HFF-Myc (cell line): Measurements from ENCODE around the gene SHLD3.
"Not testable (repeated sequence)": the region's sequence is repeated elsewhere in the genome, so short reads cannot be mapped to it uniquely, and the experiment has no call there.

Source experiments
- DNase-seq: peaks from one replicate; pipeline ENCODE4 v3.0.0-alpha.2; 2011; ENCODE audit warnings: low read depth; ENCODE audit errors: extremely low read depth
- H3K4me3 ChIP-seq: replicated peaks from 2 replicates; pipeline ENCODE4 v1.5.1; 2011; ENCODE audit warnings: low read depth, mild to moderate bottlenecking, control low read depth, low read length
- TF ChIP-seq, protein P1 (sequence below): IDR thresholded peaks from 2 replicates; pipeline ENCODE4 v1.5.1; 2012; ENCODE audit warnings: mild to moderate bottlenecking, low read depth, low read length, control low read depth; ENCODE audit errors: missing control alignments

SHLD3 gene

DNA sequence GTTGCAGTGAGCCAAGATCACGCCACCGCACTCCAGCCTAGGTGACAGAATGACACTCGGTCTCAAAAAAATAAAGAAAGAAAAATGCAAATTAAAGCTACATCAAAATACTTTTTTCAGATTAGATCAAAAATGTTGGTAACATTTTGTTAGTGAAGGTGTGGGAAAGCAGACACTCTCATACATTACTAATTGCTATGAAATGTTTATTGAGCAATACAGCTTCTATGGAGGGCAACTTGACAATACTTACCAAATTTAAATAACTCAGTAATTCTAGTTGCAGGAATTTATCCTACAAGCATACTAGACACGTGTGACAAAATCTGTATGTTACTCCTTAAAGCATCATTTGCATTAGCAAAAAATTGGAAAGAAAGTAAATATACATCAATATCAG, 4.8 kb upstream of the SHLD3 start:
- H3K4me3 ChIP-seq: no peak overlapping the region
- TF ChIP-seq, protein P1, sequence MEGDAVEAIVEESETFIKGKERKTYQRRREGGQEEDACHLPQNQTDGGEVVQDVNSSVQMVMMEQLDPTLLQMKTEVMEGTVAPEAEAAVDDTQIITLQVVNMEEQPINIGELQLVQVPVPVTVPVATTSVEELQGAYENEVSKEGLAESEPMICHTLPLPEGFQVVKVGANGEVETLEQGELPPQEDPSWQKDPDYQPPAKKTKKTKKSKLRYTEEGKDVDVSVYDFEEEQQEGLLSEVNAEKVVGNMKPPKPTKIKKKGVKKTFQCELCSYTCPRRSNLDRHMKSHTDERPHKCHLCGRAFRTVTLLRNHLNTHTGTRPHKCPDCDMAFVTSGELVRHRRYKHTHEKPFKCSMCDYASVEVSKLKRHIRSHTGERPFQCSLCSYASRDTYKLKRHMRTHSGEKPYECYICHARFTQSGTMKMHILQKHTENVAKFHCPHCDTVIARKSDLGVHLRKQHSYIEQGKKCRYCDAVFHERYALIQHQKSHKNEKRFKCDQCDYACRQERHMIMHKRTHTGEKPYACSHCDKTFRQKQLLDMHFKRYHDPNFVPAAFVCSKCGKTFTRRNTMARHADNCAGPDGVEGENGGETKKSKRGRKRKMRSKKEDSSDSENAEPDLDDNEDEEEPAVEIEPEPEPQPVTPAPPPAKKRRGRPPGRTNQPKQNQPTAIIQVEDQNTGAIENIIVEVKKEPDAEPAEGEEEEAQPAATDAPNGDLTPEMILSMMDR: no peak
- no peak for DNase-seq

DNA sequence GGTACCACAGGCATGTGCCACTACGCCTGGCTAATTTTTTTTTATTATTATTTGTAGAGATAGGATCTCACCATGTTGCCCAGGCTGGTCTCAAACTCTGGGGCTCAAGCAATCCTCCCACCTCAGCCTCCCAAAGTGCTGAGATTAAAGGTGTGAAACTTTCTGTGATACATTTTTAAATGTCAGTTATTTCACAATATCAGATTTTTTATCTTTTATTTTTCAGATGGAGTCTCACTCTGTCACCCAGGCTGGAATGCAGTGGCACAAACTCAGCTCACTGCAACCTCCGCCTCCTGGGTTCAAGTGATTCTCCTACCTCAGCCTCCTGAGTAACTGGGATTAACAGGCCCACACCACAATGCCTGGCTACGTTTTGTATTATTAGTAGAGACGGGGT, 2.9 kb upstream of the SHLD3 start:
- not testable (repeated sequence) for DNase-seq, H3K4me3 ChIP-seq

GRCh38 chr5:65623482-65623881, 1.3 kb upstream of the SHLD3 start:
- no peak for DNase-seq
- peak overlapping the region; percentile 72 for H3K4me3 ChIP-seq
- TF ChIP-seq, protein P1: no peak

DNA sequence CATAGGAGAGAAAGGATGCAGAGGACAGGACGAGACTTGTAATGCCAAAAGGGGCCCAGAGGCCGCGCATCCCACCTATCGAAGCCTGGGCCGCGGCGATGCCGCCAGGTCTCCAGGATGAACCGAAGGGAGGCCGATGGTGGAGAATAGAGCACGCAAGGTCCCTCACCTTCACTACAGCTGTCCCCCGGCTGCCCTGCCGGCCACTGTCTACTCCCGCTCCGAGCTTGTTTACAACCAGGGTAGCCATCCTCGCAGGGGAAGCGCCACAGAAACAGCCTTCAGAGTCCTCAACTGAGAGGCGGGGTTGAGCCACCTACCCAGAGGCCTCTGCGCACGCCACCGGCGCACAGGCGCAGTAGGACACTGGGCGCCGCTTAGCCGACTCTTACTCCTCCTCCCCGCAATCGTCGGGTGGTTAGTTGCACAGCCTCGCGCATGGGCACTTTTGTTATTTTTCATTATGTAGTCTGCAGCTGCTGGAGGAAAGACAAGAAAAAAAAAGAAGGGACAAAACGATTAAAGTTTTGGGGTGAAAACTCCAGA, 729 bp upstream of the SHLD3 start, which contains the start of gene TRIM23:
Gene TRIM23 (minus strand): TSS at position 309 of the 546 bp plus-strand sequence. CDS start 59 bp downstream, at position 250.
- H3K4me3 ChIP-seq: peak within 1 kb of the TSS; percentile 72
- peak; percentile 66 for DNase-seq
- TF ChIP-seq, protein P1: no peak

DNA sequence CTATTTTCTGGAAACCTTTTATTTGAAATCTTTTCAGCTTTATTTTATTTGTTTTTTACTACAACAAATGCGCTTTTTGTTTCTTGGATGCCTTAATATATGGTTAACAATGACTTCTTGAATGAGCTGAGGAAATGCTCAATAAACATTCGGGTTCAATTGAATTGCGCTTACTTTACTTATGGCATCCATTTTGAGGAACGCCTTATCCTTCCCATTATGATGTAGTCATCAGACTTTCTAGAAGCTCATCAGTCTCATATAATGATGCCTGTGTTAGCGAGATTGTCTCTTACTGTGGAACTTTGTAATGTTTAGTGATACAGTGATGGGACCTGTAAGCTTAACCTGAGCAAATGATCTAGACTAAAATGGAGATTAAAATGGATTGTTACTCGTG, 916 bp downstream of the SHLD3 start:
- TF ChIP-seq, protein P1: no peak
- peak overlapping the region; percentile 72 for H3K4me3 ChIP-seq
- no peak for DNase-seq

- no peak for DNase-seq
- TF ChIP-seq, protein P1: no peak
- no peak overlapping the region for H3K4me3 ChIP-seq
Measured at GRCh38 chr5:65630981-65631380, 6.2 kb downstream of the SHLD3 start.

DNA sequence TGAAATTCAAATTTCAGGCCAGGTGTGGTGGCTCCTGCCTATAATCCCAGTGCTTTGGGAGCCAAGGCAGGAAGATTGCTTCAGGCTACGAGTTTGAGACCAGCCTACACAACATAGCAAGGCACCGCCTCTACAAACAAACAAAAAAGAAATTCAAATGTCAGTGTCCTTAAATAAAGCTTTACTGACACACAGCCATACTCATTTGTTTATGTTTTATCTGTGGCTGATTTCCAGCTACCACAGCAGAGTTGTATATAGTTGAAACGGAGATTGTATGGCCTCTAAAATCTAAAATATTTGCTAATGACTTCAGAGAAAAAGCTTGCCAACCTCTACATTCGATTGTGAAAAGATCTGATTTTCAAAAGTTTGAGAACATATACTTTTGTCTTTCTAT, 15.4 kb downstream of the SHLD3 start:
- TF ChIP-seq, protein P1: no peak
- H3K4me3 ChIP-seq: no peak overlapping the region

More for the DNA sequence above, 15.4 kb downstream of the SHLD3 start:
- no peak for DNase-seq
